ENCODE data around the gene ANKRD34A. TPM values are rescaled to one million over a fixed set of nuclear protein-coding genes. Genes with fewer than 3 reads are reported as not detected.

Gene ANKRD34A
- total and polyA plus RNA-seq, 2 of the 8 experiments (the other 6 are each of a cell fraction or from before 2014, with no cell fraction given) = 0.15 to 0.20 TPM

GRCh38 chr1:146007489-146008133, 43.2 kb upstream of the ANKRD34A start:
- FAIRE-seq (no peak), DNase-seq (ENCODE audit: low read depth in 1 of 2, low spot score in 2 of 2) (no peak)
- no peaks in the 10 kb centered on the region for H3K79me2 ChIP-seq (ENCODE audit: control insufficient read depth in 1 of 2, insufficient read depth in 2 of 2, low read length in 2 of 2)
- H3K4me2 ChIP-seq (ENCODE audit: insufficient read depth in 1 of 2, low read depth in 2 of 2, low read length in 2 of 2) = no peak overlapping the region
- no peak overlapping the region for H2AK5ac ChIP-seq (ENCODE audit: low read depth, low read length)
- H3K4me3 ChIP-seq (ENCODE audit: extremely low read depth in 1 of 4, insufficient read depth in 2 of 4, low read depth in 3 of 4, low read length in 4 of 4) = no peak overlapping the region
- no peak overlapping the region for H3K14ac ChIP-seq (ENCODE audit: insufficient read length)
- H2BK12ac ChIP-seq (ENCODE audit: low read depth, low read length) = no peak overlapping the region
- no peak overlapping the region for H3K23ac ChIP-seq (ENCODE audit: insufficient read length)
- no peak overlapping the region for H3K18ac ChIP-seq (ENCODE audit: extremely low read depth, low read length)
- WGBS, 2 experiments (ENCODE audit: extremely low coverage in 1 of 2, insufficient coverage in 1 of 2, insufficient read length in 1 of 2, insufficient replicate concordance in 2 of 2, low coverage in 1 of 2, low lambda C conversion rate in 2 of 2, missing lambda C conversion rate in 1 of 2) = 91% methylated on average over 8 of the region's 8 CpGs; no CpG with 5 or more reads in 1 of the 2 experiments
- no peak overlapping the region for H2BK20ac ChIP-seq (ENCODE audit: low read length)
- no peak overlapping the region for H2BK15ac ChIP-seq (ENCODE audit: low read length)
- H3K56ac ChIP-seq (replicated peaks; ENCODE audit: insufficient read length, low read depth, low read length) = no peak overlapping the region
- H3K9ac ChIP-seq (replicated peaks in 1 of 4; ENCODE audit: extremely low read depth in 1 of 4, low read depth in 3 of 4, low read length in 3 of 4) = no peak overlapping the region
- no peaks in the 10 kb centered on the region for H3K79me1 ChIP-seq (ENCODE audit: low read depth, low read length)
- H2BK120ac ChIP-seq (replicated peaks; ENCODE audit: low read depth, low read length) = no peak overlapping the region
- no peak overlapping the region for H3K27ac ChIP-seq (ENCODE audit: low read depth, low read length)
- no peaks in the 10 kb centered on the region; a peak in 1 of 7 replicates for H3K4me1 ChIP-seq (replicated peaks in 1 of 4; ENCODE audit: control insufficient read depth in 3 of 4, insufficient read depth in 4 of 4, low read length in 3 of 4)
- H2AFZ ChIP-seq (ENCODE audit: low read length) = no peak overlapping the region
- no peaks in the 10 kb centered on the region for H3K36me3 ChIP-seq (ENCODE audit: control insufficient read depth in 2 of 4, insufficient read depth in 4 of 4, low read length in 3 of 4)
- H3K9me3 ChIP-seq (ENCODE audit: insufficient read depth in 2 of 2, low read depth in 1 of 2, low read length in 1 of 2) = no peaks in the 10 kb centered on the region
- H4K8ac ChIP-seq (ENCODE audit: extremely low read depth, insufficient read depth, low read length) = no peak overlapping the region
- no peak overlapping the region for H3K4ac ChIP-seq (replicated peaks; ENCODE audit: insufficient read length, low read depth, low read length)
- ChIA-PET POLR2A (ENCODE audit: partially characterized antibody) (interaction anchor here (0.9 to 4.5 kb wide), 5 partner anchors 12 to 160 kb away, joined by 3 to 30 read pairs (median 5); no protein-coding TSS in a partner anchor), CTCF (ENCODE audit: partially characterized antibody) (interaction anchor here (0.7 to 7.3 kb wide), 20 partner anchors 10 to 160 kb away, joined by 3 to 152 read pairs (median 6); partner anchors contain the start of genes ANKRD34A, HJV, LIX1L and NUDT17)
- H4K91ac ChIP-seq (replicated peaks; ENCODE audit: insufficient read length, low read length) = no peak overlapping the region
- no peaks in the 10 kb centered on the region for H4K20me1 ChIP-seq (replicated peaks in 1 of 2; ENCODE audit: control insufficient read depth in 1 of 2, insufficient read depth in 2 of 2, low read length in 2 of 2)
- H2BK5ac ChIP-seq (ENCODE audit: low read depth, low read length) = no peak overlapping the region
- no peaks in the 10 kb centered on the region for H3K27me3 ChIP-seq (replicated peaks in 1 of 4; ENCODE audit: control insufficient read depth in 3 of 4, extremely low read depth in 1 of 4, insufficient read depth in 3 of 4, low read length in 3 of 4)
- H3K23me2 ChIP-seq (ENCODE audit: low read depth, low read length) = no peaks in the 10 kb centered on the region
- H4K5ac ChIP-seq (ENCODE audit: insufficient read length, low read depth, low read length) = no peak overlapping the region
- TF ChIP-seq BRCA1 (IDR thresholded peaks at IDR 0.05; ENCODE audit: low read depth, low read length) (no peak), GABPA (IDR thresholded peaks at IDR 0.05; ENCODE audit: borderline replicate concordance, insufficient read depth, low read length) (no peak), ZNF274 (IDR thresholded peaks at IDR 0.05; ENCODE audit: borderline replicate concordance, extremely low read depth, low read length) (no peak), JUND (IDR thresholded peaks at IDR 0.05; ENCODE audit: low read length) (no peak), NRF1 (IDR thresholded peaks at IDR 0.05; ENCODE audit: low read depth, low read length) (no peak), CBX8 (IDR thresholded peaks at IDR 0.05; ENCODE audit: borderline replicate concordance, low read depth, low read length) (no peak), MAFK (IDR thresholded peaks at IDR 0.05; ENCODE audit: low read depth, low read length) (no peak), KDM5A (IDR thresholded peaks at IDR 0.05; ENCODE audit: low read length) (no peak), ASH2L (IDR thresholded peaks at IDR 0.05; ENCODE audit: low read length) (no peak), JUN (IDR thresholded peaks at IDR 0.05; ENCODE audit: low read depth, low read length) (no peak)
- TF ChIP-seq, protein P1, sequence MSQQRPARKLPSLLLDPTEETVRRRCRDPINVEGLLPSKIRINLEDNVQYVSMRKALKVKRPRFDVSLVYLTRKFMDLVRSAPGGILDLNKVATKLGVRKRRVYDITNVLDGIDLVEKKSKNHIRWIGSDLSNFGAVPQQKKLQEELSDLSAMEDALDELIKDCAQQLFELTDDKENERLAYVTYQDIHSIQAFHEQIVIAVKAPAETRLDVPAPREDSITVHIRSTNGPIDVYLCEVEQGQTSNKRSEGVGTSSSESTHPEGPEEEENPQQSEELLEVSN (IDR thresholded peaks at IDR 0.05) = no peak
- TF ChIP-seq, protein P2, sequence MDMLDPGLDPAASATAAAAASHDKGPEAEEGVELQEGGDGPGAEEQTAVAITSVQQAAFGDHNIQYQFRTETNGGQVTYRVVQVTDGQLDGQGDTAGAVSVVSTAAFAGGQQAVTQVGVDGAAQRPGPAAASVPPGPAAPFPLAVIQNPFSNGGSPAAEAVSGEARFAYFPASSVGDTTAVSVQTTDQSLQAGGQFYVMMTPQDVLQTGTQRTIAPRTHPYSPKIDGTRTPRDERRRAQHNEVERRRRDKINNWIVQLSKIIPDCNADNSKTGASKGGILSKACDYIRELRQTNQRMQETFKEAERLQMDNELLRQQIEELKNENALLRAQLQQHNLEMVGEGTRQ (IDR thresholded peaks at IDR 0.05; ENCODE audit: low read length) = no peak

All from H1 (cell line).